KG1 (cell line): ENCODE data around the gene HYDIN.

ENCODE experiments used
- DNase-seq: peaks from one replicate; lab custom pipeline; 2025; lab: John Stamatoyannopoulos, UW

Gene HYDIN

DNA sequence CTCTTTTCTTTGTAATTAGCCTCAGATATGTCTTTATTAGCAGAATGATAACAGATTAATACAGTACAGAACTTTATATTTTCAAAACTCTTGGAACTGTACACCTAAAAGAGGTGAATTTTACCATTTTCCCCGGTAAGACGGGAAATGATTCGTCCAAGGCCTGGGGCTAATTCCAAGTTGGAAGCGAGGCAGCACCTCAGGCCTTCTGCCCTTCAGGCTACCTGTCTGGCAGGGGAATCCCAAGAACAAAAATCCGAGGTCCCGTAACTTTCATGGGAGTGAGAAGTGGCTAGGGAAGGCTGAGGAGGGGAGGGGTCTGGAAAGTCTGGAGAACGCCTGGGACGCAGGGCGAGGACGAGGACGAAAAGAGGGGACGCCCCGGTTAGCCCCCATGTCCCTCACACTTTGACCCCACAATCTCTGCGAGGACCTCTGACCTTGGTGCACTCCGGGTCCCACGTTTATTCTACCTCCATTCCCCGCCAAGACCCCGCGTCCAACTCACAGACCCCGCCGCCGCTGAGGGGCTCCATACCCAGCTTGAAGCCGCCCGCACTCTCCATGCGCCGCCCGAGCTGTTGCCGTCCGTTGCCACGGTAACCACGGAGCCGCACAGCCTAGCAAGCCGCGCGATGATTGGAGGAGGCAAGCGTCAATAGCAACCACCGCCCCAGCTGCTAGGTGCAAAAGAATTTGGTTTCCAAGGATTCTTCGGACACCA, at the start of gene HYDIN:
Gene HYDIN, minus strand, starts transcription at position 601 of the 724 bp plus-strand sequence. CDS start 43,827 bp downstream, outside the sequence.
- DNase-seq, result no peak

DNA sequence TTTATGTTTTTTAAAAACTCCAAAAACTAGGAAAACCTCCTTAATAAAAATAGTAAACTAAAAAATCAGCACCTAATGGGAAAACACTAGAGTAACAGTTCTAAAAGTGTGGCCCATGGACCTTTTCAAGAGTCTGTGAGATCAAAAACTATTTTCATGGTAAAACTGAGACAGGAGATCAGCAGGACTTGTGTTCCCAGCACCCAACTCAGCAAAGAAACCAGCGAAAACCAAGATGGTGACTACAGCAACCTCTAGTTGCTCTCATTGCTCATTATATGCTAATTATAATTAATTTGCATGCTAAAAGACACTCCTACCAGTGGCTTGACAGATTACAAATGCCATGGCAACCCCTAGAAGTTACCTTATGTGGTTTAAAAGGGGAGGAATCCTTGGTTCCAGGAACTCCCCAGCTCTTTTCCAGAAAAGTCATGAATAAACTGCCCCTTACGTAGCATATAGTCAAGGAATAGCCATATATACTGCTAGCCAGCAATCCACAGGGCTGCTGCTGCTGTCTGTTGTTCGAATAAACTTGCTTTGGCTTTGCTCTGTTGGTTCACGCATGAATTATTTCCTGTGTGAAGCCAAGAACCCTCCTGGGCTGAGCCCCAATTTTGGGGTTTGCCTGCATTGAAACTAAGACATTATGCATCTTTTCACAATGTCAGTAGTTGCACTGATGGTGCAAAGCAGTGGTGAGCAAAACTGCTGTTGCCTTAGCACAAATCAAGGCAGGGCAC, 46.2 kb upstream of the HYDIN start:
- DNase-seq, result no peak

DNA sequence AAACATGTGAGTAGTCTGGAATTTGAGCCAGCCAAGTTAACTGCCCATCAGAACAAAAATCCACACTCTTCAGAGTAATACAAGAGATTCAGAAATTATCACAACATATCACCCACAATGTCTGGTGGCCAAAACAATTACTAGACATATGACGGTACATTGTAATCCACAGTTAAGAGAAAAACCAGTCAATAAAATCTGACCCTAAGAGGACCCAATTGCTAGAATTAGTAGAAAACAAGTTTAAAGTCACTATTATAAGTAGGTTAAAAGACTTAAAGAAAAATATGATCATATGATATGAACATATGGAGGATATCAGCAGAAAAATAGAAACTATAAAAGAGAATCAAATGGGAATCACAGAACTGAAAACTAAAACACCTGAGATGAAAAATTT, 42.9 kb upstream of the HYDIN start:
- no peak for DNase-seq

DNA sequence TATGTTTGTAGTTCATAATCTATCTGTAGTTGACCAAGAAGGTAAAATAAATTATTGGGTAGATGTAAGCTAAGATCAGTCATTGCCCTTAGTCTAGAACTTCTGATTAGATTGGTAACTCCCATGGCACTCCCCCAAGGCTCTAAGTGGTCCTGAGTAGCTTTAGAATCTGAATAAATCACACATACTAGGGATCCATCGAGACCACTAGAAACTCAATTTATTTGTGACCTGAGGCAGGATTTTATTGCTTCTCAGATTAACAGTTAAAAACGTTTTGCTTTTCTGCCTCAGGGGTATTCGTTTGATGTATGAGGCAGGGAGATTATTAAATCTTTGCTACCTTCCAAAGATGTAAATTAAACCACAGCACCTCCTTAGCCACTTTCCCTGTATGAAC, 33.8 kb upstream of the HYDIN start:
- DNase-seq, result no peak

DNA sequence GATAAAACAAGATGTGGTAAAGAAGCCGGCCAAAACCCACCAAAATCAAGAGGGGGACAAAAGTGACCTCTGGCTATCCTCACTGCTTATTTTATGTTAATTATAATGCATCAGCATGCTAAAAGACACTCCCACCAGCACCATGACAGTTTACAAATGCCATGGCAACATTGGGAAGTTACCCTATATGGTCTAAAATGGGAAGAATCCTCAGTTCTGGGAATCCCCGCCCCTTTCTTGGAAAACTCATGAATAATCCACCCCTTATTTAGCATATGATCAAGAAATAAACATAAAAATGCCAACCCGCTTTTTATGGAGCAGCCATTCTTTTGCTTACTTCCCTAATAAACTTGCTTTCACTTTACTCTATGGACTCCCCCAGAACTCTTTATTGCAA, 33.1 kb upstream of the HYDIN start:
- no peak for DNase-seq

DNA sequence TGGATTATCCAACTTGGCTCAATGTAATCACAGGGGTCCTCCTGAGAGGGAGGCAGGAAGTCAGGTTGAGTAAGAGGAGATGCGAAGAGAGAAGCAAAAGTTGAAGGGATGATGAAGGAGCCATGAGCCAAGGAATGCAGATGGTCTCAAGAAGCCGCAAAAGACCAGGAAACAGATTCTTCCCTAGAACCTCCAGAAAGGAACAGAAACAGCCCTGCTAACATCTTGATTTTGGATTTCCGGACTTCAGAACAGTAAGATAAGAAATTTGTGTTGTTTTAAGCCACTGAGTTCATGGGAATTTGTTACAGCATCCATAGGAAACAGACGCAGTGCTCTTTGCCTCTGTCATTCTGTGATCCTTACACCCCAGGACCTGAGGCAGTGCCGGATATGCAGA, 31.9 kb upstream of the HYDIN start:
- DNase-seq, result no peak

DNA sequence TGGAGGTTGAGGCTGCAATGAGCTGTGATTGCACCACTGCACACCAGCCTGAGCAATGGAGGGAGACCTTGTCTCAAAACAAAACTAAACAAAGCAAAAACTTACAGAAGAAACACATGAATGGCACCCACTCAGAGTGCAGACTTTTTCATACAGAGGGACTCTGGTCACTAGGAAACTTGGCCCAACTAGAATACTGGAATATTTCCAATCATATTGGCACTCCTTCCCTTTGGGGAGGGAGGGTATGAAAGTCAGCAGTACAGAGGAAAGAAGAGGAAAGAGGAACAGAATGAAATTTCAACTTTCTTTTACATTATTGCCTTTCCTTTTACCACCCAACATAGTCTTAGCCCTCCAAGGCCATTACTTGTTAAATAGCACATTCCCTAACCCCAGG, 30.5 kb upstream of the HYDIN start:
- DNase-seq, result no peak

DNA sequence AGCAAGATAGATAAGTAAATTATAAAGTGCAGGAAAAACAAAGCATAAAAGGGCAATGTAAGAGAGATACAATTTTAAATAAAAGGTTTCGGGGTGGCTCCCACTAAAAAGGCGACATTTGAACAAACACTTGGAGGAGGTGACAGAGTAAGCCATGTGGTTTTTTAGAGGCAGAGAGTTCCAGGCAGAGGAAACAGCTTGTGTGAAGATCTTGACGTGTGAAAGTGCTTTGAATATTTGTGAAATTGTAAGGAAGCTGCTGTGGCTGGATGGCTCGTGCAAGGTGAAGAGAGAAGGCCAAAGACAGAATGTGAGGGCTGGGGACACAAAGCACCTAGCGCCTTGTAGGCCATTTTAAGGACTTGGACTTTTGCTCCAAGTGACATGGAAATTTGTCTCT, 28.6 kb upstream of the HYDIN start:
- no peak for DNase-seq

DNA sequence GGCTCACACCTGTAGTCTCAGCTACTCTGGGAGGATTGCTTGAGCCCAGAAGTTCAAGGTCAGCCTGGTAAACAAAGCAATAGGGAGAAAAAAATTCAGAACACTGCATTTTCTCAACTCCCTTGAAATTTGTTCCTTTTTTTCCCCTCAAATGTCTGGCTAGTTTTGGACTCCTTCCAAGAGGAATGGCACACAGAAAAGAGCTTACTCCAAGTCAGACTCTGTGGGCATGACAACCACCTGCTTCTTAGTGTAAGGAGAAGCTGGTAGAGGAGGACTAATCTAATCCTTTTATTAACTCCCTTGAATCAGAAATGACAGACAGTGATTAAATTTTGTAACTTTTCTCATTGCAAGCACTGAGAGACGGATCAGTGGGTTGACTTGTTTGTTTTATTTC, 27.9 kb upstream of the HYDIN start:
- DNase-seq, result no peak

DNA sequence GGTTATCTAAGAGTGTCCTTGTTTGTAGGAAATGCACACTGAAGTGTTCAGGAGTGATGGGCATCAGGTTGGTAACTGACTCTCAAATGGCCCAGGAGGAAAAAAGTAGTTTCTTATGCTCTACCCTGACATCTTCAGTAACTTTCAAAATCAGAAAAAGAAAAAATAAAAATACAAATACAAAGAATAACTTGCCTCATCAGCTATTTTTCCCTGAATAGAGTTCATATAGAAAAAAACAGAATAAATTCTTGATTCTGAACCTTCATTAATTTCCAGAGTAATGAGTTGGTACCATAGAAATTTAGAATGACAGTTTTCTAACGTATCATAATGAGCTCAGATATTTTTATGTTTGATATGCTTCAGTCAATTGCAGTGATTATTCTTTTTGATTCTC, 27.2 kb upstream of the HYDIN start:
- no peak for DNase-seq

DNA sequence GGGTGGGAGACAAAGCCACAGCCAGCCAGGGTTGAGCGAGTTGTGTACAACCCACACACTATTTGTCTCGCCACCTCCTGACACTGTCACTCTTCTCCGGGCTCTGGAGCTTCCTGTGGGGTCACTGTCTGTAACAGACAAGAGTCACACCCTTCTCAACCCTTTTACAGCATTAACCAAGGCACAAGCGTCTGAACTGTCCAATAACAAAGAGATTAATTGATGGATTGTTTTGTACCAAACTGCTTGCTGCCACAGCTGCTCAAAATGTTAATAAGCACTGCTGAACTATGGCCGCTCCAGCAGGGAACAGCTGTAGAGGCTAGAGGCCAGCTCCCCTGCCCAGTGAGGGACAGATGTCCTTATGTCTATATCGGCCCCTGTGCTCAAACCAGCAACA, 25.2 kb upstream of the HYDIN start:
- DNase-seq, result no peak

DNA sequence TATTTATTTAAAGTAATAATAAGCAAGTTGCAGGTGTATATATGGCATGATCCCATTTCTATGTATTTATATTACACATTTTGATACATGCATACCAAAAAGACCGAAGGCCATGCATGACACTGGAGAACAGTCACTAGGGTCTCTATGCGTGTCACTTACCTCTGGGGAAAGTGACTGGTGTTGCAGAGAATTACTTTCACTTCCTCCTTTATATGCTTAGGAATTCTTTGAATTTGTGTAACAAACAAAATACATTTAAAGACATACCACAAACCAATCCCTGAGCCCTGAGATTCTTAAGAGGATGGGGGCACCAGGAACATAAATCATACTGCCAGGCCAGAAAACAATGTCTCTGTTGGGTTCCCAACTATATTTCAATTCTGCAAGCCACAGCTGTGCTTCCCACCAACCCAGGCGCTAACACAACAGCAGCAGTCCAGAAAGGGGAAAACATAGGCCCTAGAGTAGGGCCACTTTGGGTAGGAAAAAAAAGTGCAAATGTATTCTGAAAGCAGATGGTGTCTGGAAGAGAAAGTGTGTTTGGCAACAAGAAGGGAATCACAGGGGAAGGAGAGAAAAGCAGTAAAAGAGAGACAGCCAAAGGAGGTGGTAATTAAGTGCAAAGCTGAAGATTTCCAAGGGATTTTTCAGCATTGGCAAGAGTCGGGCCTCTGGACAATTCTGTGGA, 24.5 kb upstream of the HYDIN start:
- DNase-seq, result no peak

DNA sequence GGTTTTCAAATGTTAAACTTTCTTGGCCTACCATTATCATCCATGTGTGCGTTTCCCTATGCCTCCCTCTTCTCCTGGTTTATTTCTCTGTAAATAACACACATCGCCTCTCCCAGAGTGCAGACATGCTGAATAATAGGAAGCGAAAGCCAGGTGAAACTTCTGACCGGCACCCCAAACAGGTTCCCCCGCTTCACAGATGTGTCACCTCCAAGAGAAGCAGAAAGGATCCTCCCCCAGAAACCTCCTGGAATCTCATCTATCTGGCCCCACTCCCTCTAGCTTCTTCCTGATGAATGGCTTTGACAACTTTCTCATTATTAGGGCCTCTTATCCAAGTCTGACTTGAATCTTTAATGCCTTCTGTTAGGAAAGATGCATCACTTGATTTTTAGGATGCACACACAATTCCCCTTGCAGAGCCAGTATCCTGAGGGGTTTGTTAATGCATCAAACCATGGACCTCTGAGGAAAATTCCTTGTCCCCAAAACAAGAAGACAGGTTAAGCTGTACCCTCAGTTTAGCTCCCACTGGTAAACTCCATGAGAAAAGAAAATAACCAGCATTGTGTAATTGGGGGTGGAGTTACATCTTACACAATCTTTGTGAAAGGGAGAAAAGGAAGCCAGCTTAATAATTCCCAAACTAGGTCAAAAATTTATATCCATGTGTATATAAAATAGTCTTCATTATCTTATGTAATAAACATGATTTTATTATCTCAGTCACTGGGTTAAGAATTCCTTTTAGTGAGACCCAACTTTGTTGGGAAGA, 20.1 kb upstream of the HYDIN start:
- DNase-seq, result no peak

DNA sequence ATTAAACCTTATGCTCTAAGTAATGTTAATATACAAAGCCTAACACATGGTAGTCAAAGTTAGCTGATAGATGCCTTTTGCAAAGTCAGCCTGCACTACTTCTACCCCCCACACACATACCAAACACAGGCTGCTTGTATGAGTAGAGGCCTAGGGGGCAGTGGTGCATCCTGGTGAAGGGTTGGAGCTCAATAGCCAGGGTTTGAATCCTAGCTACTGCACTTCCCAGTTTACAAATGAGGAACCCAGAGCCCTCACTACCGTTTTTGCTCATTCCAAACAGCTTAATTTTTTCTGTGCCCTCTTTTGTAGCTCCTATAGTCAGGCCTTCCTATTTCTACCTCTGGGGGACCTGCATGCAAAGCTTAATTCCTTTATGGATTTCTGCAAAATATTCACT, 18.9 kb upstream of the HYDIN start:
- no peak for DNase-seq

DNA sequence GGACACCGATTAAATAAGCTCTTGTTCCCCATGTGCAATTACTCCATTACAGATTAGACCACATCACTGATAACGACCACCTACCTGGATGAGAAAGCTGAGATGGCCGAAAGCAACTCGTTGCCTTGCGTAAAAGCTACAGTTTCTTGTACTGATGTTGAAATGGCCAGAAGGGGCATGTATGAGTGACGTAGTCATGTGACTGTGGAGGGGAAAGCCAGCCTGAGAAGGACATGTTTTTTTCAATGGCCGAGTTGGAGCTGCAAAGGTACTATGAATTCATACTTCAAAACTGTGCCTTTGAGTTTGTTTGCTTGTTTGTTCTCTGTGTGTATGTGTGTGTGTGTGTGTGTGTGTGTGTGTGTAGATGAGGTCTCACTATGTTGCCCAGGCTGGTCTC, 17.0 kb upstream of the HYDIN start:
- no peak for DNase-seq

DNA sequence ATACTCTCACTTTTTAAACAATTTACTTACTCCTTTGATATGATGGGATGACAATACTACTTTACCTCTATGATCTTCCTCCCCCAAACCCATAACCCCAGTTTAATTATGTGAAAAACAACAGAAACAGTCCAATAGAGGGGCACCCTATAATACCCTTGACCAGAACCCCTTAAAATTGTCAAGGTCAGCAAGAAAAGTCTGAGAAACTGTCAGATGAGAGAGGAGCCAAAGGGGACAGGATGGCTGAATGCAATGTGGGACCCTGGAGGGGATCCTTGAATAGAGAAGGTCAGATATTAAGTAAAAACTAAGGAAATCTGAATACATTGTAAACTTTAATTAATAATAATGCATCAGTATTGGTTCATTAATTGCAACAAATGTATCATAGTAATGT, 15.8 kb upstream of the HYDIN start:
- no peak for DNase-seq

DNA sequence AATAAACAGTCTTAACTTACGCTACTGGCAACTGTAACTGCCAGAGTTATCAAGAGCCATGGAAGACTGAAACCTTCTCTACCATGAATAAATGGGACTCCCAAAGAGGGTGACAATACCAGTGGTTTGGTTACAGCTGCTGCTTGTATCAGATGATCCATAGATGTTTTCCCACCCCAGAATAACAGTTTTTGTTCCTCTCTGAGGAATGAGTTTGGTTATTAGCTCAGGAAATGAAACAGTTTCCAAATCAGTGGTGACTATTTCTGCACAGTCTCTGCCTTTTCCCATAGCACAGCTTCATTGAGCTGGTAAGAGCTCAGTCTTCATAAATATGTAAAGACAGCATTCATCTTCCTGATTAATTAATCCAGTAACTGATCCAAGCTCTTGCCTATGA, 14.0 kb upstream of the HYDIN start:
- DNase-seq, result no peak

DNA sequence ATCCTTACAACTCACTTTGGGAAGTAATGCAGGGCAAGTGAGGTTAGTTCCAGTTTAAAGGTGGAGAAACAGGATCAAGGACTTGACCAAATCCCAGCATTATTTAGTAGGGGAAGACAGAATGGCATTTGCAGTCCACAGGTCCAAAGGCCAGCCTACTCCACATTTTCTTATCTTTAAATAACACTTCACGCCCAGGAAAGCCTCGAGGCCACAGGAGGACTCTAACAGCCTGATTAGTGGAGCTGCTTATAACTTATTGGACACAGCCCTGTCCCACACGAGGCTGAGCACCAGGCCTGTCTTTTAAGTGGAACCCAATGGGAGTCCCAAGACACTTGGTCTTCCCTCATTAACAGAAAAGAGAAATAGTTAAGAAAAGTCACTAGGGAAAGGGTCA, 12.1 kb upstream of the HYDIN start:
- no peak for DNase-seq

DNA sequence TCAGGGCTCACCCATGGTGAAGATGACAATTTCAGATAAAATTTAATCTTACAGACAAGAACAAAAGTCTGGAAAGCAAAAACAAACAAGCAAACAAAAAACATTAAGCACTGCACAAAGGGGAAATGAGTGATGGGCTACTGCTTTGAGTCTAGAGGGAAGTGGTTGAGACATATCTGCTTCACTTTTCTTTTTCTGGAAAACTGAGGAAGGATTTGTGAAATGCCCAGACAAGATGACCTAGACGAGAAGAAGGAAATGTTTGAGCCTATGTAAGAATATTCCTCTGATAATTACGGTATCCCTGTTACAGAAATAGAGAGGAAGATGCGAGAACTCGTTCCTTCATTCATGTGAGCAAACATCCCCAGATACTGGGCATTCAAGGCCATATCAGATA, 11.5 kb upstream of the HYDIN start:
- DNase-seq, result no peak

DNA sequence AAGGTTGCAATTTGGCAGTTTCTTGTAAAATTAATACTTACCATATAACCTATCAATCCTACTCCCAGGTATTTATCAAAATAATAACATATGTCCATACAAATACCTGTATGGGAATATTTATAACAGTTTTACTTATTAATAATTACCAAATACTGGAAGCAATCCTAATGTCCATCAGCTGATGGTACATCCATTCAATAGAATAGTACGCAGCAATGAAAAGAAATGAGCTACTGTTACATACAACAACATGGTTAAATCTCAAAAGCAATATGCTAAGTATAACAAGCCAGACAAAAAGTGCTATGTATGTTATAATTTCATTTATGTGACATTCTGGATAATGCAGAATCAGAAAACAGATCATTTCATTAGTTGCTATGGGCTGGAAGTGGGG, 1.2 kb downstream of the HYDIN start:
- DNase-seq, result no peak

DNA sequence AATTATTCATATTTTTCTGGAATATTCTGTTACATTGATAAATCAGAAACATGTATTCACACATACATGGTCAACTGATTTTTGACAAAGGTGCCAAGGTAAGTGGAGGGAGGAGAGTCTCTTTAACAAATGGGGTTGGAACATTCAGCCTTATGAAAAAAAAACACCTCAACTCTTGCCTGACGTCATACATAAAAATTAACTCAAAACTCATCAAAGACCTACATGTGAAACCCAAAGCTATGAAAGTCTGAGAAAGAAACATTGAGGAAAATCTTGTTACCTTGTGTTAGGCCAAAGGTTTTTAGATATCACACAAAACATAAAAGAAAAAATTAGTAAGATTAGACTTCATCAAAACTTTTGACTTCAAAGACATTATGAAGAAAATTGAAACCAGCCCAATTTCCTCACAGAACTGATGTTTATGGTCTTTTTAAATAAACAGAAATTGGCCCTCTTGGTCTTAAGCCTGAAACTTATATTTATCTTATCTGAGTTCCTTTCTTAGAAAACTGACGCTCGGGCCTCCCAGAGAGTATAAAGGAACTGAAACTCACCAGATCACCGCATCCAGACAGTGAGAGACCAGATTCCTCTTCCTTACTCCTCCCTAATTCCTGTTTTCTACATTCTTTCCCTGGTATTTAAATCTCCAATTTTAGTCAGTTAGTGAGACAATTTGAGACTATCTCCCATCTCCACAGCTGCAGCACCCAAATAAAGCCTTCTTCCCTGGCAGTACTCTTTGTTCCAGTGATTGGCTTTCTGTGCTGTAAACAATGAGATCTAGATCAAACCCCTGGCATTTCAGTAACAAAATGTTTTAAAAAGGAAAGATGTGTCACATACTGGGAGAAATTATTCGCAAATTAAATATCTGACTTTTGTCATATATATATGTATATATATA, 4.0 kb downstream of the HYDIN start:
- DNase-seq, result no peak
